Stimulated activated CD4-positive, alpha-beta T cell treated with anti-CD3 and anti-CD28 coated beads, Interleukin-1b, Interleukin-23, amount 100 ng/mL, for 48 hours (primary cell): ENCODE data around the gene CHTF18.
"Not testable (repeated sequence)": the region's sequence is repeated elsewhere in the genome, so short reads cannot be mapped to it uniquely, and the experiment has no call there.

Experiments used
- DNase-seq: peaks from one replicate; pipeline ENCODE4 v3.0.0-alpha.2; 2020

The CHTF18 gene

GRCh38 chr16:813916-814412 lies 25.5 kb downstream of the CHTF18 start:
- no peak for DNase-seq

GRCh38 chr16:814974-815373 lies 26.6 kb downstream of the CHTF18 start:
- no peak for DNase-seq

- DNase-seq: no peak
Measured at GRCh38 chr16:815861-816260, 27.4 kb downstream of the CHTF18 start.

GRCh38 chr16:817001-817906 lies 28.8 kb downstream of the CHTF18 start:
- no peak for DNase-seq

- no peak for DNase-seq
Measured at GRCh38 chr16:818132-818531, 29.7 kb downstream of the CHTF18 start.

- DNase-seq: no peak
Measured at GRCh38 chr16:818592-818991, 30.2 kb downstream of the CHTF18 start.

- DNase-seq: peak; percentile 31
Measured at GRCh38 chr16:819336-820043, 31.1 kb downstream of the CHTF18 start.

- DNase-seq: not testable (repeated sequence)
Measured at GRCh38 chr16:820044-820408, 31.6 kb downstream of the CHTF18 start.

- no peak for DNase-seq
Measured at GRCh38 chr16:820748-821147, 32.3 kb downstream of the CHTF18 start.

GRCh38 chr16:821751-822150 lies 33.3 kb downstream of the CHTF18 start:
- DNase-seq: no peak

GRCh38 chr16:822174-822908 lies 33.9 kb downstream of the CHTF18 start:
- no peak for DNase-seq

- no peak for DNase-seq
Measured at GRCh38 chr16:822909-823297, 34.5 kb downstream of the CHTF18 start.

- DNase-seq: no peak
Measured at GRCh38 chr16:824194-824593, 35.8 kb downstream of the CHTF18 start.

GRCh38 chr16:824601-825000 lies 36.2 kb downstream of the CHTF18 start:
- no peak for DNase-seq

- no peak for DNase-seq
Measured at GRCh38 chr16:825341-826061, 37.1 kb downstream of the CHTF18 start.

GRCh38 chr16:827513-827912 lies 39.1 kb downstream of the CHTF18 start:
- DNase-seq: no peak

- DNase-seq: no peak
Measured at GRCh38 chr16:828891-829290, 40.5 kb downstream of the CHTF18 start.

GRCh38 chr16:830107-830870 lies 41.9 kb downstream of the CHTF18 start:
- DNase-seq: no peak

GRCh38 chr16:830871-831570 lies 42.6 kb downstream of the CHTF18 start:
- DNase-seq: no peak

GRCh38 chr16:831571-832413 lies 43.4 kb downstream of the CHTF18 start:
- no peak for DNase-seq
